Activated CD4-positive, alpha-beta T cell treated with anti-CD3 and anti-CD28 coated beads for 4 hours (primary cell): ENCODE data around the gene DDX39B.

Experiments
- DNase-seq, 2 donors: peaks; one replicate each; pipeline ENCODE4 v3.0.0-alpha.2; 2020

DDX39B gene

GRCh38 chr6:31546958-31547726, 5.3 kb upstream of the DDX39B start, which contains the start of gene NFKBIL1:
Gene NFKBIL1 (plus strand): TSS chr6:31547608. CDS start chr6:31547695, 87 bp downstream.
- DNase-seq: peak; percentile 86 to 89

- DNase-seq: peak; percentile 80 to 85
Observed at GRCh38 chr6:31546339-31546957, 4.6 kb upstream of the DDX39B start, which contains the start of gene ATP6V1G2. Gene ATP6V1G2 (minus strand): TSS chr6:31546608. CDS start chr6:31546559, 49 bp downstream.

GRCh38 chr6:31545291-31545690, 3.5 kb upstream of the DDX39B start:
- no peak for DNase-seq

- no peak for DNase-seq
Observed at GRCh38 chr6:31544676-31545075, 2.9 kb upstream of the DDX39B start.

GRCh38 chr6:31543639-31544038, 1.8 kb upstream of the DDX39B start:
- DNase-seq: no peak

- peak; percentile 66 to 68 for DNase-seq
Observed at GRCh38 chr6:31541059-31541657, 645 bp downstream of the DDX39B start.

GRCh38 chr6:31540640-31541039, 1.2 kb downstream of the DDX39B start:
- no peak for DNase-seq

GRCh38 chr6:31538805-31539400, 2.9 kb downstream of the DDX39B start:
- no peak for DNase-seq

GRCh38 chr6:31535538-31536324, 6.1 kb downstream of the DDX39B start:
- no peak for DNase-seq

GRCh38 chr6:31534521-31535040, 7.2 kb downstream of the DDX39B start:
- DNase-seq: no peak

GRCh38 chr6:31534011-31534410, 7.8 kb downstream of the DDX39B start:
- DNase-seq: no peak

GRCh38 chr6:31533455-31533841, 8.4 kb downstream of the DDX39B start:
- DNase-seq: no peak

- DNase-seq: no peak
Observed at GRCh38 chr6:31532644-31533454, 9.0 kb downstream of the DDX39B start.

- no peak for DNase-seq
Observed at GRCh38 chr6:31531771-31532643, 9.8 kb downstream of the DDX39B start.

- DNase-seq: no peak
Observed at GRCh38 chr6:31531162-31531561, 10.6 kb downstream of the DDX39B start.

GRCh38 chr6:31530659-31531058, 11.1 kb downstream of the DDX39B start:
- DNase-seq: no peak

- no peak for DNase-seq
Observed at GRCh38 chr6:31529329-31530150, 12.3 kb downstream of the DDX39B start.

- no peak for DNase-seq
Observed at GRCh38 chr6:31528821-31529328, 12.9 kb downstream of the DDX39B start, which contains the start of gene MCCD1. Gene MCCD1 (plus strand): TSS chr6:31528962. CDS start chr6:31529015, 53 bp downstream.

GRCh38 chr6:31528307-31528777, 13.5 kb downstream of the DDX39B start:
- no peak for DNase-seq
